ENCODE measurements around the gene CFAP410. TPM values are rescaled to one million over a fixed set of nuclear protein-coding genes. Genes with fewer than 3 reads are reported as not detected.

The CFAP410 gene
- total RNA-seq, 1 donor from 2014 or later, result 17.4 TPM

- DNase-seq (ENCODE audit: low spot score), result no peak
Observed at GRCh38 chr21:44331650-44332307, 7.4 kb downstream of the CFAP410 start.

GRCh38 chr21:44331209-44331608 lies 8.0 kb downstream of the CFAP410 start:
- no peak for DNase-seq (ENCODE audit: low spot score)

- no peak for DNase-seq (ENCODE audit: low spot score)
Observed at GRCh38 chr21:44330698-44331097, 8.5 kb downstream of the CFAP410 start.

- DNase-seq (ENCODE audit: low spot score), result no peak
Observed at GRCh38 chr21:44329971-44330681, 9.1 kb downstream of the CFAP410 start.

- DNase-seq (ENCODE audit: low spot score), result no peak
Observed at GRCh38 chr21:44329086-44329889, 9.9 kb downstream of the CFAP410 start.

- no peak for DNase-seq (ENCODE audit: low spot score)
Observed at GRCh38 chr21:44328242-44328895, 10.8 kb downstream of the CFAP410 start.

- DNase-seq (ENCODE audit: low spot score), result no peak
Observed at GRCh38 chr21:44327603-44327974, 11.6 kb downstream of the CFAP410 start.

- DNase-seq (ENCODE audit: low spot score), result no peak
Observed at GRCh38 chr21:44326716-44327602, 12.2 kb downstream of the CFAP410 start.

- no peak for DNase-seq (ENCODE audit: low spot score)
Observed at GRCh38 chr21:44326272-44326647, 12.9 kb downstream of the CFAP410 start.

GRCh38 chr21:44325386-44326271 lies 13.6 kb downstream of the CFAP410 start:
- no peak for DNase-seq (ENCODE audit: low spot score)

GRCh38 chr21:44324854-44325107 lies 14.4 kb downstream of the CFAP410 start:
- DNase-seq (ENCODE audit: low spot score), result no peak

- no peak for DNase-seq (ENCODE audit: low spot score)
Observed at GRCh38 chr21:44324106-44324853, 14.9 kb downstream of the CFAP410 start.

GRCh38 chr21:44323591-44323990 lies 15.6 kb downstream of the CFAP410 start:
- no peak for DNase-seq (ENCODE audit: low spot score)

- DNase-seq (ENCODE audit: low spot score), result no peak
Observed at GRCh38 chr21:44322621-44323325, 16.4 kb downstream of the CFAP410 start.

- no peak for DNase-seq (ENCODE audit: low spot score)
Observed at GRCh38 chr21:44321846-44322450, 17.2 kb downstream of the CFAP410 start.

GRCh38 chr21:44320847-44321246 lies 18.3 kb downstream of the CFAP410 start:
- no peak for DNase-seq (ENCODE audit: low spot score)

- DNase-seq (ENCODE audit: low spot score), result no peak
Observed at GRCh38 chr21:44319407-44320065, 19.7 kb downstream of the CFAP410 start.
